ENCODE measurements around the gene KCNAB2.

- TF ChIP-seq EZH2 (IDR thresholded peaks at IDR 0.05; ENCODE audit: borderline replicate concordance) (no peak), CTCF (IDR thresholded peaks at IDR 0.05; ENCODE audit: poor library complexity) (no peak), EZH2phosphoT487 (IDR thresholded peaks at IDR 0.05; ENCODE audit: low read depth, severe bottlenecking, unreplicated experiment) (no peak)
These were observed 31.3 kb upstream of the KCNAB2 start for GRCh38 chr1:6014130-6014999.

All from hepatocyte (in vitro differentiated cells).